HepG2 (cell line): ENCODE results near the gene RPS2. TPM values are rescaled to one million over a fixed set of nuclear protein-coding genes. Genes with fewer than 3 reads are reported as not detected.

Experiments
- ASH2L ChIP-seq: fragments of 300-600, 200-600 bp; sonication (generic); IDR thresholded peaks from 2 replicates; pipeline ENCODE4 v1.7.0; 2017; ENCODE audit warnings: low read depth, mild to moderate bottlenecking, moderate library complexity, mixed read lengths, low read length; ENCODE audit not compliant: insufficient read length
- DNMT3B ChIP-seq: conservative IDR thresholded peaks from 2 replicates; pipeline ENCODE4 v1.6.1; 2016; ENCODE audit warnings: missing biosample characterization, control low read depth
- FOXO1 ChIP-seq: sonication (generic); formaldehyde crosslinking; IDR thresholded peaks from 2 replicates; pipeline ENCODE4 v1.4.0; 2020; ENCODE audit warnings: missing genetic modification reagents
- HOXA7 ChIP-seq: sonication (generic); formaldehyde crosslinking; IDR thresholded peaks from 2 replicates; pipeline ENCODE4 v1.8.1; 2022; ENCODE audit warnings: mild to moderate bottlenecking, missing genetic modification reagents, moderate library complexity
- JUNB ChIP-seq: sonication (generic); formaldehyde crosslinking; IDR thresholded peaks from 2 replicates; pipeline ENCODE4 v1.8.0; 2022; ENCODE audit warnings: missing genetic modification reagents, mild to moderate bottlenecking, borderline replicate concordance
- MEF2D ChIP-seq: sonication (generic); formaldehyde crosslinking; IDR thresholded peaks from 2 replicates; pipeline ENCODE4 v1.5.1; 2020; ENCODE audit warnings: mild to moderate bottlenecking, missing genetic modification reagents
- MIXL1 ChIP-seq: IDR thresholded peaks from 2 replicates; pipeline ENCODE4 v1.6.1; 2016
- NFKBIZ ChIP-seq: IDR thresholded peaks from 2 replicates; pipeline ENCODE4 v1.6.1; 2018; ENCODE audit warnings: missing genetic modification reagents, missing compliant biosample characterization
- REPIN1 ChIP-seq: sonication (generic); formaldehyde crosslinking; IDR thresholded peaks from 2 replicates; pipeline ENCODE4 v1.8.0; 2022; ENCODE audit warnings: missing genetic modification reagents, low read depth, mild to moderate bottlenecking, borderline replicate concordance
- SETDB1 ChIP-seq: sonication (generic); formaldehyde crosslinking; IDR thresholded peaks from 2 replicates; pipeline ENCODE4 v1.5.1; 2020; ENCODE audit warnings: missing genetic modification reagents, mild to moderate bottlenecking, borderline replicate concordance
- SKI ChIP-seq: fragments of 450-650 bp; IDR thresholded peaks from one replicate; pipeline ENCODE4 v1.6.1; 2018; ENCODE audit warnings: mild to moderate bottlenecking; ENCODE audit not compliant: partially characterized antibody
- SPEN ChIP-seq: sonication (generic); formaldehyde crosslinking; IDR thresholded peaks from 2 replicates; pipeline ENCODE4 v1.5.1; 2020; ENCODE audit warnings: low read depth, mild to moderate bottlenecking, missing genetic modification reagents
- SYNCRIP ChIP-seq: fragments of 200-400 bp; formaldehyde crosslinking; IDR thresholded peaks from 2 replicates; pipeline ENCODE4 v1.6.1; 2018; ENCODE audit warnings: mild to moderate bottlenecking, low read depth, low read length; ENCODE audit not compliant: insufficient read depth
- TBP ChIP-seq: sonication (generic); formaldehyde crosslinking; IDR thresholded peaks from 2 replicates; pipeline ENCODE4 v1.5.0; 2020; ENCODE audit warnings: missing genetic modification reagents
- TBX3 ChIP-seq: fragments of 450-650 bp; IDR thresholded peaks from 2 replicates; pipeline ENCODE4 v1.6.1; 2017; ENCODE audit warnings: antibody characterized with exemption, mild to moderate bottlenecking, inconsistent platforms, borderline replicate concordance
- ZNF367 ChIP-seq: sonication (generic); formaldehyde crosslinking; IDR thresholded peaks from 2 replicates; pipeline ENCODE4 v1.4.0; 2020; ENCODE audit warnings: missing genetic modification reagents, borderline replicate concordance
- ZNF605 ChIP-seq: sonication (generic); formaldehyde crosslinking; IDR thresholded peaks from 2 replicates; pipeline ENCODE4 v1.8.0; 2022; ENCODE audit warnings: mild to moderate bottlenecking, missing genetic modification reagents
- ZNF614 ChIP-seq: IDR thresholded peaks from 2 replicates; pipeline ENCODE4 v1.6.1; 2018; ENCODE audit warnings: missing biosample characterization, missing genetic modification reagents, inconsistent platforms, borderline replicate concordance
- ZNF644 ChIP-seq: IDR thresholded peaks from 2 replicates; pipeline ENCODE4 v1.6.1; 2016; ENCODE audit warnings: low read depth
- ZNF747 ChIP-seq: sonication (generic); formaldehyde crosslinking; IDR thresholded peaks from 2 replicates; pipeline ENCODE4 v1.8.1; 2023; ENCODE audit warnings: missing genetic modification reagents, mild to moderate bottlenecking, borderline replicate concordance
- ZNF792 ChIP-seq: IDR thresholded peaks from 2 replicates; pipeline ENCODE4 v1.6.1; 2016
- ZNF841 ChIP-seq: sonication (generic); formaldehyde crosslinking; IDR thresholded peaks from 2 replicates; pipeline ENCODE4 v1.8.1; 2023; ENCODE audit warnings: missing genetic modification reagents, borderline replicate concordance
- ZZZ3 ChIP-seq: sonication (generic); formaldehyde crosslinking; IDR thresholded peaks from 2 replicates; pipeline ENCODE4 v1.4.0; 2020; ENCODE audit warnings: missing genetic modification reagents, mild to moderate bottlenecking, borderline replicate concordance
- polyA plus RNA-seq, 8 experiments: library from polyadenylated mRNA; depleted of rRNA in 3 of 8; stranded (reverse) in 7 of 8; unstranded in 1 of 8; fragments of >200 nt; fragmentation: Illumina TruSeq in 4 of 8; extraction: Trizol in 4 of 8; gene quantifications; 2 replicates each; pipeline versions ENCODE4 v1.2.1 to v1.2.3, GENCODE V29; 2011 to 2016; ENCODE audit warnings: low read depth in 4 of 8, missing spikeins in 1 of 8, mixed read lengths in 1 of 8; ENCODE audit not compliant: insufficient read depth in 1 of 8
- total RNA-seq, 5 experiments: library from RNA; depleted of rRNA; stranded (reverse); fragments of >200 nt; fragmentation: Illumina TruSeq; extraction: Trizol; gene quantifications; 2 replicates each; pipeline ENCODE4 v1.2.3, GENCODE V29; 2016; ENCODE audit warnings: low read depth in 1 of 5
- TF ChIP-seq, protein P1 (sequence below): sonication (generic); formaldehyde crosslinking; IDR thresholded peaks from 2 replicates; pipeline ENCODE4 v1.5.1; 2020; ENCODE audit warnings: missing genetic modification reagents, mild to moderate bottlenecking, borderline replicate concordance
- TF ChIP-seq, protein P2 (sequence below): sonication (generic); formaldehyde crosslinking; IDR thresholded peaks from 2 replicates; pipeline ENCODE4 v1.4.0; 2020; ENCODE audit warnings: missing genetic modification reagents
- TF ChIP-seq, protein P3 (sequence below): sonication (generic); formaldehyde crosslinking; IDR thresholded peaks from 2 replicates; pipeline ENCODE4 v1.8.1; 2023; ENCODE audit warnings: mild to moderate bottlenecking, moderate library complexity, missing genetic modification reagents

RPS2 gene
- total and polyA plus RNA-seq, 2 of the 13 experiments (the other 11 are each of a cell fraction or from before 2014, with no cell fraction given) = 1,908 to 4,514 TPM

DNA sequence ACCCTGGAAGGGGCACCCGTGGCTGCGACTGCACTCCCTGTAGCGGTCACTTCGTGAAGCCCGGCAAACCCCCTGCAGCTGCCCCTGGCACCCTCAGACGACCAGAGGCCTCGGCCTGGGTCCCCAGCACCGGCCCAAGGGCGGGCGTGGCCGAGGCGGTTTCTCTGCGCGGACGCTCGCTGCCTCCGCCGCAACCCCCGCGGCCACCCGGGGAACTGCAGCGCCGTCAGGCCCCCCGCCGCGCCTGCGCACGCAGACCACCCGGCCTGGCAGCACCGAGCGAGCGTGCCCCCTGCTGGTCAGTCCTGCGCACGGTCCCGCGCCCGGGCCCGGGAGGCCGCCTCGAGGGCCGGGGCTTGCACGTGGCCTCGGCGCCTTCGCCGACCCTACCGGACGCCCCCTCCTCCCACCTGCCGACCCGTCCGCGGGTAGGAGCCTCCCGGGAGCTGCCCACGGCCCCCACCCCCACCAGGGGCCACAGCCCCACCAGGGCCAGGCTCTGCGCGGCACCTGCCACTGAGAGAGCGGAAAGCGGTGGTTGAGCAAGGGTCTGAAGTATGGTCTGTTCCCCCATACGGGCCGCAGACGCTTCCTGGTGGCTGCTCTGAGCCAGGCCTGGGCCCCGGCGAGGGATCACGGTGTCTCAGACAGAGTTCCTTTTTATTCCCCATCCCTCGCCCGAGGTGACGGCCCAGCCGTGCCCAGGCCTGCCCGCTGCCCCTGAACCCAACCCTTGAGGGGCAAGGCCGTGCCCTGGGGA, 34.9 kb downstream of the RPS2 start (continued):
- TF ChIP-seq MIXL1 (CRISPR knock-in tag) (no peak), MEF2D (CRISPR knock-in tag) (no peak), ZNF747 (CRISPR knock-in tag) (peak; percentile 75; the same call in 1 of the 2 replicates), ZNF614 (CRISPR knock-in tag) (no peak), ZNF792 (CRISPR knock-in tag) (0 out of 2 replicates have a peak, but pooled peaks have one; percentile 34), TBX3 (no peak), ZNF644 (CRISPR knock-in tag) (no peak), ZNF841 (CRISPR knock-in tag) (no peak), JUNB (no peak), SKI (peak; percentile 45), ASH2L (peak; percentile 26), SYNCRIP (no peak), ZNF367 (CRISPR knock-in tag) (peak; percentile 24; the same call in 1 of the 2 replicates), DNMT3B (CRISPR knock-in tag) (no peak), SPEN (CRISPR knock-in tag) (peak; percentile 87), REPIN1 (CRISPR knock-in tag) (peak; percentile 89), TBP (CRISPR knock-in tag) (no peak), SETDB1 (CRISPR knock-in tag) (no peak), ZZZ3 (no peak), NFKBIZ (CRISPR knock-in tag) (no peak), ZNF605 (CRISPR knock-in tag) (no peak), FOXO1 (peak; percentile 70; the same call in 1 of the 2 replicates), HOXA7 (CRISPR knock-in tag) (no peak)
- TF ChIP-seq, protein P1, sequence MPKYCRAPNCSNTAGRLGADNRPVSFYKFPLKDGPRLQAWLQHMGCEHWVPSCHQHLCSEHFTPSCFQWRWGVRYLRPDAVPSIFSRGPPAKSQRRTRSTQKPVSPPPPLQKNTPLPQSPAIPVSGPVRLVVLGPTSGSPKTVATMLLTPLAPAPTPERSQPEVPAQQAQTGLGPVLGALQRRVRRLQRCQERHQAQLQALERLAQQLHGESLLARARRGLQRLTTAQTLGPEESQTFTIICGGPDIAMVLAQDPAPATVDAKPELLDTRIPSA = no peak
- TF ChIP-seq, protein P2, sequence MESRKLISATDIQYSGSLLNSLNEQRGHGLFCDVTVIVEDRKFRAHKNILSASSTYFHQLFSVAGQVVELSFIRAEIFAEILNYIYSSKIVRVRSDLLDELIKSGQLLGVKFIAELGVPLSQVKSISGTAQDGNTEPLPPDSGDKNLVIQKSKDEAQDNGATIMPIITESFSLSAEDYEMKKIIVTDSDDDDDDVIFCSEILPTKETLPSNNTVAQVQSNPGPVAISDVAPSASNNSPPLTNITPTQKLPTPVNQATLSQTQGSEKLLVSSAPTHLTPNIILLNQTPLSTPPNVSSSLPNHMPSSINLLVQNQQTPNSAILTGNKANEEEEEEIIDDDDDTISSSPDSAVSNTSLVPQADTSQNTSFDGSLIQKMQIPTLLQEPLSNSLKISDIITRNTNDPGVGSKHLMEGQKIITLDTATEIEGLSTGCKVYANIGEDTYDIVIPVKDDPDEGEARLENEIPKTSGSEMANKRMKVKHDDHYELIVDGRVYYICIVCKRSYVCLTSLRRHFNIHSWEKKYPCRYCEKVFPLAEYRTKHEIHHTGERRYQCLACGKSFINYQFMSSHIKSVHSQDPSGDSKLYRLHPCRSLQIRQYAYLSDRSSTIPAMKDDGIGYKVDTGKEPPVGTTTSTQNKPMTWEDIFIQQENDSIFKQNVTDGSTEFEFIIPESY (CRISPR knock-in tag) = peak; percentile 75
- TF ChIP-seq, protein P3, sequence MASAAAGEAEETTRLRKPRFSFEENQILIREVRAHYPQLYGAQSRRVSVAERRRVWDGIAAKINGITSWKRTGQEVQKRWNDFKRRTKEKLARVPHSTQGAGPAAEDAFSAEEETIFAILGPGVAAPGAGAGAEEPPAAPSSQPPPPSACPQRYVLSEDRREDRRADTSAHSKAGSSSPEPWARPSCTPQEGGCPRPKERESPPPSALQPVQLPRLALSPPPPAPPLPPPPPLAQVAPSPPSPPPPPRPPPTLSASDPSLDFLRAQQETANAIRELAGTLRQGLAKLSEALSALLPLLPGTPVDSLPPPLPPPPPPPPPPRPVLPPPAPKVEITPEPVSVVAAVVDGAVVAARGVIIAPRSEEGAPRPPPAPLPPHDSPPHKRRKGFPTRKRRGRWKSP (CRISPR knock-in tag) = no peak; the same call in 1 of the 2 replicates
